ENCODE data around the gene GORAB. TPM values are rescaled to one million over a fixed set of nuclear protein-coding genes. Genes with fewer than 3 reads are reported as not detected.
A peak's percentile ranks its signal among the peaks of the same experiment; 100 is the strongest.

GORAB gene
- total and polyA plus RNA-seq, 2 donors = 5.9 to 30.5 TPM

- H3K36me3 ChIP-seq (ENCODE audit: insufficient read depth) = no peaks in the 10 kb centered on the region
- H3K4me3 ChIP-seq (ENCODE audit: low read depth, low read length) = no peak overlapping the region
- DNase-seq (ENCODE audit: extremely low spot score) = no peak
- no peak overlapping the region for H3K27ac ChIP-seq (ENCODE audit: low read depth)
- H3K4me1 ChIP-seq (ENCODE audit: insufficient read depth) = no peaks in the 10 kb centered on the region
Observed at GRCh38 chr1:170520601-170521000, 11.4 kb upstream of the GORAB start.

GRCh38 chr1:170521818-170522217, 10.1 kb upstream of the GORAB start:
- no peak overlapping the region for H3K27ac ChIP-seq (ENCODE audit: low read depth)
- DNase-seq (ENCODE audit: extremely low spot score) = no peak
- no peaks in the 10 kb centered on the region for H3K4me1 ChIP-seq (ENCODE audit: insufficient read depth)
- no peak overlapping the region for H3K4me3 ChIP-seq (ENCODE audit: low read depth, low read length)
- H3K36me3 ChIP-seq (ENCODE audit: insufficient read depth) = no peaks in the 10 kb centered on the region

- H3K4me1 ChIP-seq (ENCODE audit: insufficient read depth) = no peaks in the 10 kb centered on the region
- peak; percentile 3 for DNase-seq (ENCODE audit: extremely low spot score)
- WGBS = 4% methylated on average over 29 of the region's 29 CpGs
Observed at GRCh38 chr1:170530972-170531757, 801 bp upstream of the GORAB start.

GRCh38 chr1:170533298-170533697, 1.3 kb downstream of the GORAB start:
- Histone ChIP-seq H3K4me3 (ENCODE audit: low read depth, low read length) (peak overlapping the region; percentile 52), H3K36me3 (ENCODE audit: insufficient read depth) (no peaks in the 10 kb centered on the region), H3K4me1 (ENCODE audit: insufficient read depth) (no peaks in the 10 kb centered on the region), H3K27ac (ENCODE audit: low read depth) (no peak overlapping the region)
- no peak for DNase-seq (ENCODE audit: extremely low spot score)
- WGBS = 77% methylated on average over 3 of the region's 3 CpGs

More at GRCh38 chr1:170530972-170531757, 801 bp upstream of the GORAB start:
- Histone ChIP-seq H3K4me3 (ENCODE audit: low read depth, low read length) (peak overlapping the region; percentile 52), H3K27ac (ENCODE audit: low read depth) (peak overlapping the region; percentile 87), H3K36me3 (ENCODE audit: insufficient read depth) (no peaks in the 10 kb centered on the region)

GRCh38 chr1:170534626-170535147, 2.7 kb downstream of the GORAB start:
- DNase-seq (ENCODE audit: extremely low spot score) = no peak
- WGBS = 78% methylated on average over 6 of the region's 6 CpGs
- Histone ChIP-seq H3K36me3 (ENCODE audit: insufficient read depth) (peaks cover 1% of the 10 kb centered on the region), H3K4me3 (ENCODE audit: low read depth, low read length) (no peak overlapping the region), H3K4me1 (ENCODE audit: insufficient read depth) (no peaks in the 10 kb centered on the region), H3K27ac (ENCODE audit: low read depth) (no peak overlapping the region)

GRCh38 chr1:170535418-170535817, 3.5 kb downstream of the GORAB start:
- Histone ChIP-seq H3K27ac (ENCODE audit: low read depth) (no peak overlapping the region), H3K4me3 (ENCODE audit: low read depth, low read length) (no peak overlapping the region), H3K36me3 (ENCODE audit: insufficient read depth) (peaks cover 1% of the 10 kb centered on the region), H3K4me1 (ENCODE audit: insufficient read depth) (no peaks in the 10 kb centered on the region)
- DNase-seq (ENCODE audit: extremely low spot score) = no peak
- WGBS = 96% methylated on average over 2 of the region's 2 CpGs

GRCh38 chr1:170536924-170537551, 5.1 kb downstream of the GORAB start:
- WGBS = 98% methylated on average over 1 of the region's 1 CpG
- H3K4me3 ChIP-seq (ENCODE audit: low read depth, low read length) = no peak overlapping the region

GRCh38 chr1:170537798-170538503, 6.0 kb downstream of the GORAB start:
- H3K4me1 ChIP-seq (ENCODE audit: insufficient read depth) = no peaks in the 10 kb centered on the region
- no peak for DNase-seq (ENCODE audit: extremely low spot score)
- H3K27ac ChIP-seq (ENCODE audit: low read depth) = no peak overlapping the region
- H3K36me3 ChIP-seq (ENCODE audit: insufficient read depth) = peaks cover 5% of the 10 kb centered on the region
- no peak overlapping the region for H3K4me3 ChIP-seq (ENCODE audit: low read depth, low read length)

More at GRCh38 chr1:170536924-170537551, 5.1 kb downstream of the GORAB start:
- Histone ChIP-seq H3K4me1 (ENCODE audit: insufficient read depth) (no peaks in the 10 kb centered on the region), H3K27ac (ENCODE audit: low read depth) (no peak overlapping the region), H3K36me3 (ENCODE audit: insufficient read depth) (peaks cover 5% of the 10 kb centered on the region)
- DNase-seq (ENCODE audit: extremely low spot score) = no peak

GRCh38 chr1:170538687-170539086, 6.7 kb downstream of the GORAB start:
- DNase-seq (ENCODE audit: extremely low spot score) = no peak
- H3K27ac ChIP-seq (ENCODE audit: low read depth) = no peak overlapping the region
- no peak overlapping the region for H3K4me3 ChIP-seq (ENCODE audit: low read depth, low read length)
- no peaks in the 10 kb centered on the region for H3K4me1 ChIP-seq (ENCODE audit: insufficient read depth)
- H3K36me3 ChIP-seq (ENCODE audit: insufficient read depth) = peaks cover 5% of the 10 kb centered on the region

- no peaks in the 10 kb centered on the region for H3K4me1 ChIP-seq (ENCODE audit: insufficient read depth)
- no peak overlapping the region for H3K4me3 ChIP-seq (ENCODE audit: low read depth, low read length)
- H3K36me3 ChIP-seq (ENCODE audit: insufficient read depth) = peaks cover 5% of the 10 kb centered on the region
- DNase-seq (ENCODE audit: extremely low spot score) = no peak
- WGBS = 97% methylated on average over 9 of the region's 9 CpGs
- no peak overlapping the region for H3K27ac ChIP-seq (ENCODE audit: low read depth)
Observed at GRCh38 chr1:170539154-170539553, 7.2 kb downstream of the GORAB start.

GRCh38 chr1:170544624-170545023, 12.7 kb downstream of the GORAB start:
- DNase-seq (ENCODE audit: extremely low spot score) = no peak
- H3K27ac ChIP-seq (ENCODE audit: low read depth) = no peak overlapping the region
- H3K4me3 ChIP-seq (ENCODE audit: low read depth, low read length) = no peak overlapping the region
- WGBS = 92% methylated on average over 4 of the region's 4 CpGs
- H3K4me1 ChIP-seq (ENCODE audit: insufficient read depth) = no peaks in the 10 kb centered on the region
- H3K36me3 ChIP-seq (ENCODE audit: insufficient read depth) = peaks cover 8% of the 10 kb centered on the region

- Histone ChIP-seq H3K27ac (ENCODE audit: low read depth) (no peak overlapping the region), H3K4me1 (ENCODE audit: insufficient read depth) (no peaks in the 10 kb centered on the region), H3K36me3 (ENCODE audit: insufficient read depth) (peaks cover 8% of the 10 kb centered on the region), H3K4me3 (ENCODE audit: low read depth, low read length) (no peak overlapping the region)
- WGBS = 86% methylated on average over 1 of the region's 1 CpG
- DNase-seq (ENCODE audit: extremely low spot score) = no peak
Observed at GRCh38 chr1:170545476-170545875, 13.5 kb downstream of the GORAB start.

GRCh38 chr1:170547255-170547654, 15.3 kb downstream of the GORAB start:
- Histone ChIP-seq H3K36me3 (ENCODE audit: insufficient read depth) (peaks cover 4% of the 10 kb centered on the region), H3K4me3 (ENCODE audit: low read depth, low read length) (no peak overlapping the region), H3K27ac (ENCODE audit: low read depth) (no peak overlapping the region), H3K4me1 (ENCODE audit: insufficient read depth) (no peaks in the 10 kb centered on the region)
- DNase-seq (ENCODE audit: extremely low spot score) = no peak
- 96% methylated on average over 1 of the region's 1 CpG for WGBS

GRCh38 chr1:170548497-170548896, 16.5 kb downstream of the GORAB start:
- Histone ChIP-seq H3K4me1 (ENCODE audit: insufficient read depth) (no peaks in the 10 kb centered on the region), H3K27ac (ENCODE audit: low read depth) (no peak overlapping the region), H3K36me3 (ENCODE audit: insufficient read depth) (peaks cover 4% of the 10 kb centered on the region), H3K4me3 (ENCODE audit: low read depth, low read length) (no peak overlapping the region)
- no peak for DNase-seq (ENCODE audit: extremely low spot score)
